ENCODE measurements around the gene SPO11. TPM values are rescaled to one million over a fixed set of nuclear protein-coding genes. Genes with fewer than 3 reads are reported as not detected.

SPO11 gene
- total and polyA plus RNA-seq, 10 of the 15 experiments (the other 5 are each of a cell fraction or from before 2014, with no cell fraction given) = not detected

GRCh38 chr20:57301026-57301425, 28.6 kb upstream of the SPO11 start:
- no peaks in the 10 kb centered on the region; a peak in 1 of 4 replicates for H3K36me3 ChIP-seq (ENCODE audit: control insufficient read depth in 2 of 2, insufficient read depth in 2 of 2, low read length in 1 of 2)
- ChIA-PET SMC1A (ENCODE audit: uncharacterized antibody, unreplicated experiment) (no interaction called here), CTCF (no interaction called here), RAD21 (ENCODE audit: unreplicated experiment) (no interaction called here), POLR2A (no interaction called here)
- 63% methylated on average over 14 of the region's 14 CpGs for WGBS (ENCODE audit: insufficient coverage, insufficient replicate concordance, low lambda C conversion rate, missing lambda C conversion rate)
- no peak overlapping the region for H3K4me2 ChIP-seq (ENCODE audit: control insufficient read depth, insufficient read depth)
- no peak overlapping the region for H3K27ac ChIP-seq (ENCODE audit: control insufficient read depth, insufficient read depth)
- H3K4me1 ChIP-seq (ENCODE audit: control insufficient read depth, insufficient read depth, low read length) = no peaks in the 10 kb centered on the region
- FAIRE-seq (no peak), ATAC-seq (no peak), DNase-seq (ENCODE audit: low read depth, low spot score) (no peak)
- H3K27me3 ChIP-seq (replicated peaks in 1 of 2; ENCODE audit: control insufficient read depth in 2 of 2, insufficient read depth in 2 of 2, low read length in 1 of 2) = peaks cover 0 to 2% of the 10 kb centered on the region in 2 experiments; a peak in 2 of 4 replicates
- no peak overlapping the region for H3K9ac ChIP-seq (ENCODE audit: control insufficient read depth, insufficient read depth, low read length)
- intact Hi-C loops (cut with micrococcal nuclease; ENCODE audit: unreplicated experiment) (no loop called here), in situ Hi-C loops (cut with MboI) (no loop called here)
- no peaks in the 10 kb centered on the region for H3K79me2 ChIP-seq (ENCODE audit: control insufficient read depth, insufficient read depth, low read length)
- H2AFZ ChIP-seq (ENCODE audit: control insufficient read depth, low read depth, low read length) = no peak overlapping the region
- H3K4me3 ChIP-seq = no peak overlapping the region
- H4K20me1 ChIP-seq (ENCODE audit: control insufficient read depth, insufficient read depth) = no peaks in the 10 kb centered on the region
- H3K9me3 ChIP-seq (replicated peaks; ENCODE audit: control insufficient read depth, insufficient read depth, low read length) = no peaks in the 10 kb centered on the region; the same call in 2 of the 3 replicates
- no TSS peak for BruUV-seq (replicated peaks)
- TF ChIP-seq ZSCAN29 (IDR thresholded peaks at IDR 0.05) = no peak
- TF ChIP-seq, protein P1, sequence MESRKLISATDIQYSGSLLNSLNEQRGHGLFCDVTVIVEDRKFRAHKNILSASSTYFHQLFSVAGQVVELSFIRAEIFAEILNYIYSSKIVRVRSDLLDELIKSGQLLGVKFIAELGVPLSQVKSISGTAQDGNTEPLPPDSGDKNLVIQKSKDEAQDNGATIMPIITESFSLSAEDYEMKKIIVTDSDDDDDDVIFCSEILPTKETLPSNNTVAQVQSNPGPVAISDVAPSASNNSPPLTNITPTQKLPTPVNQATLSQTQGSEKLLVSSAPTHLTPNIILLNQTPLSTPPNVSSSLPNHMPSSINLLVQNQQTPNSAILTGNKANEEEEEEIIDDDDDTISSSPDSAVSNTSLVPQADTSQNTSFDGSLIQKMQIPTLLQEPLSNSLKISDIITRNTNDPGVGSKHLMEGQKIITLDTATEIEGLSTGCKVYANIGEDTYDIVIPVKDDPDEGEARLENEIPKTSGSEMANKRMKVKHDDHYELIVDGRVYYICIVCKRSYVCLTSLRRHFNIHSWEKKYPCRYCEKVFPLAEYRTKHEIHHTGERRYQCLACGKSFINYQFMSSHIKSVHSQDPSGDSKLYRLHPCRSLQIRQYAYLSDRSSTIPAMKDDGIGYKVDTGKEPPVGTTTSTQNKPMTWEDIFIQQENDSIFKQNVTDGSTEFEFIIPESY (IDR thresholded peaks at IDR 0.05) = no peak
- TF ChIP-seq, protein P2, sequence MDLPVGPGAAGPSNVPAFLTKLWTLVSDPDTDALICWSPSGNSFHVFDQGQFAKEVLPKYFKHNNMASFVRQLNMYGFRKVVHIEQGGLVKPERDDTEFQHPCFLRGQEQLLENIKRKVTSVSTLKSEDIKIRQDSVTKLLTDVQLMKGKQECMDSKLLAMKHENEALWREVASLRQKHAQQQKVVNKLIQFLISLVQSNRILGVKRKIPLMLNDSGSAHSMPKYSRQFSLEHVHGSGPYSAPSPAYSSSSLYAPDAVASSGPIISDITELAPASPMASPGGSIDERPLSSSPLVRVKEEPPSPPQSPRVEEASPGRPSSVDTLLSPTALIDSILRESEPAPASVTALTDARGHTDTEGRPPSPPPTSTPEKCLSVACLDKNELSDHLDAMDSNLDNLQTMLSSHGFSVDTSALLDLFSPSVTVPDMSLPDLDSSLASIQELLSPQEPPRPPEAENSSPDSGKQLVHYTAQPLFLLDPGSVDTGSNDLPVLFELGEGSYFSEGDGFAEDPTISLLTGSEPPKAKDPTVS (IDR thresholded peaks at IDR 0.05; ENCODE audit: low read depth, low read length) = no peak
- TF ChIP-seq TBL1XR1 (IDR thresholded peaks at IDR 0.05; ENCODE audit: low read depth, low read length) = no peak
- TF ChIP-seq TCF7 (IDR thresholded peaks at IDR 0.05; ENCODE audit: borderline replicate concordance) = no peak
- no peak for TF ChIP-seq CHD2 (IDR thresholded peaks at IDR 0.05; ENCODE audit: borderline replicate concordance, low read depth, low read length)
- TF ChIP-seq TCF3 (IDR thresholded peaks at IDR 0.05; ENCODE audit: borderline replicate concordance, insufficient read depth, low read depth, low read length) = no peak
- TF ChIP-seq CHD4 (IDR thresholded peaks at IDR 0.05) = no peak

All from GM12878 (cell line).